CD4-positive, alpha-beta T cell treated with Interleukin-17A for 1 hour (primary cell): ENCODE measurements around the gene HOXA3.
A peak's percentile ranks its signal among the peaks of the same experiment; 100 is the strongest.

ENCODE experiments used
- DNase-seq: peaks from one replicate; pipeline ENCODE4 v3.0.0-alpha.2; 2020

Gene HOXA3

DNA sequence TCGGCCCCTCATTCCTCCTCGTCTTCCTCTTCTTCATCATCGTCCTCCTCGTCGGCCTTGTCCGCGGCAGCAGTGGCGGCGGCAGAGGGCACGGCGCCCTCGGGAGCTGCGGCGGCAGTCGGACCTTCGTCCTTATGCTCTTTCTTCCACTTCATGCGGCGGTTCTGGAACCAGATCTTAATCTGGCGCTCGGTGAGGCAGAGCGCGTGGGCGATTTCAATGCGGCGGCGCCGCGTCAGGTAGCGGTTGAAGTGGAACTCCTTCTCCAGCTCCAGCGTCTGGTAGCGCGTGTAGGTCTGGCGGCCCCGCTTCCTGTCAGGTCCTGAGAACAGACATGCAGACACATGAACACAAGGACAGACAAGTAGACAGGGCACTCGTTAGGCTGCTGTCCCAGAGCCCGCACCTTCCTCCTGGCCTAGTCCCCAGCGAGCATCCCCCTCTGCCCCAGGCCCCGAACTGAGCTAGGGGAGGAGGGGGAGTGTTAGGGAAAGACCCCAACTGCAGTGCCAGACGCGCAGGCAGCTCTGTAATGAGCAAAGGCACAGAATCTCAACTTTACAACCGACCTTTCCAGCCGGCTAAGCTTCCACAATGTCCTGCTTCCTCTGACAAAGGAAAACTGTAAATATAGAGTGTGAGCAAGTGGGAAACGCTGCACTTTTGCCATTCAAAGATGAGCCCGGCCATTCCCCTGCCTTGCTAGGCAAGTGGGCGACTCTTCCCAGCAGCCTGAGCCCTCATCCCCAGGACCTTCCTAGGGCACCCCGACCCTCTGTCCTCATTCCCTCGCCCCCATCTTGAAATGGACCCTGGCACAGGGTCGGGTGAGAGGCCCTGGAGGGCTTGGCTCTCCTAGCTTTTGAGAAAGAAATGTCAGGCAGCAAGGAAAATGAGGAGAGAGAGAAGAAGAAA, 2.8 kb upstream of the HOXA3 start:
- peak; percentile 29 for DNase-seq

DNA sequence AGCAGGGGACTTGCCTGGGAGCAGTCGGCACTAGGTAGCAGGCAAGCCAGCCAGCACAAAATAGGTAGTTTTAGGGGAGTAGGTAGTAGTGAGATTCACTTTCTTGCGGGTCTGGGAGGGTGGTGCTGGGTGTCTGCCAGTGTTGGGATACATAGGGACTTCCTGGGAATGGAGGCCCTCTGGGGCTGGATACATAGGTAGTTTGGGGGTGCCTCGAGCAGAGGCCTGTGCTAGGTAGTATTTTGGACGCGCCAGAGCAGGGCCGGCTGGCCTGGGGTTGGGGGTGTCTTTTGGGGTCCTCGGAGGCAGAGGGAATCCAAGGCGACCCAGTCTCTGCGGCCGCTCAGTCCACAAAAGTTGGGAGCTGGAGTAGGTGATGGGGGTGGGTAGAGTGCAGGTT, 2.0 kb upstream of the HOXA3 start:
- DNase-seq: no peak

DNA sequence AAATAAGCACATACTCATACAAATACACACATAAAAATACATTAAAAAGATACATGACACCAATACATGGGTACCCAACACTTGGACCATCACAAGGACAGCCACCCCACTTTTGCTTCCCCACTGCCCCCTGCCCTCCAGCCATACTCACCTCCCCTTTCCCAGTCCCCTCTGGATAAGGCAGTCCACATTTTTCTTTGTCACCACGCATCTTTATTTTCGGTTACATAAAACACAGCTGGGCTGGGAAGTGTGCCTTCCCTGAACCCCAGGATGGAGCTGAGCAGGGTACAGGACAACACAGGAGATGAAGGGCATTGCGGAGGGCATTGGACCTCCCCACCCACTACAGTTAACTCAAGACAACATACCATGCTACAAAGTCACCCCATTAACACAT, 1.1 kb upstream of the HOXA3 start:
- DNase-seq: no peak

DNA sequence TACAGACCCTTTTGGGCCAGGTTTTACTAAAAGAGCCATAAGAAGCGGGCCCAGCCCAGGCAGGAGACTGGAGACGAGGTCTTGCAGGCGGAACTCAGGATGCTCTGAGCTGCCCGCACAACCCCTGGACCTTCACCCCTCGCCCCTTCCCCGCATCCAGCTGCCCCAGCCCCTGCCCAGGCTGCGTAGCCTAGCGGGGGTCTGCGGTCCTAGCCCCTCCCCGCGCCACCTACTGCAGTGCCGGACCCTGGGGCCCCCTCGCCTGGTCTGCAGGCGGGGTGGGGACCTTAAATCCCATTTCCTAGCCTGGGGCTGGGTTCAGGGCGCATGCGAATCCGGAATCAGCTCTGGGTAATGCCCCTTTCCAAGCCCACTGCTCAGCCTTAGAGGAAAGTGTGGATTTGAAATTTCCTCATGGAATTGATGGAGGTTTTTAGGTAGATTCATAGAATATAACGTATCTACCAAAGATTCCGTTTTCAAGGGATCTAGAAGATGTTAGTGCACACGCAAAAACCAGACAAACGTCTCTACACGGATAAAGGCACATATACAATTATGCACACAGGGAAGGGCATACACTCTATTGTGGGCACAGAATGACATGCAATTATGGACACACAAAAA, 546 bp upstream of the HOXA3 start:
- no peak for DNase-seq

DNA sequence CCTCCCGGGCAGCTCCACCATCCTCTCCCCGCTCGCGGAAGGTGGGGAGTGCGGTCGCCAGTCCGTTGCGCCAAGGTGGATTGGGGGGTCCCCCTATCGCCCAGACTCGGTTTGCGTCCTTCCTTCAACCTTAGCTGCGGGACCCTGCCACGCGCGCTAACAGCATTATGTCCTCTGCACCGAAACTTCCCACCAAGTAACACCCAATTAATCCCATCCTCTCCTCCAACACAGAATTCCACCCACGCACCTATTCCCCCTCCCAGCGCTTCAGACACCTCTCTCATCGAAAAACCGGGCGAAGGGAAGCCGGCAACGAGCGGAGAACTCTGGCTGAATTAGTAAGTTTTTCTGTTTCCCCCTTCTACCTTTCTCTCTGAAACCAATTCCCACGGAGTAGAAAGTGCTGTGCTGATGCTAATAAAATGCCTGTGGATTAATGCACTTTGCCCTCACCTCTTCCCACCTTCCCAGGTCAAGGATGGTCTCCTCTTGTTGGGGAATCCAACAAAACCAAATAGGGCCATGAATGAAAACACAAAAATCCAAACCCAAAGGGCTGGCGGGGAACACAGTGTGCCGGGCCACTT, 947 bp downstream of the HOXA3 start:
- no peak for DNase-seq

DNA sequence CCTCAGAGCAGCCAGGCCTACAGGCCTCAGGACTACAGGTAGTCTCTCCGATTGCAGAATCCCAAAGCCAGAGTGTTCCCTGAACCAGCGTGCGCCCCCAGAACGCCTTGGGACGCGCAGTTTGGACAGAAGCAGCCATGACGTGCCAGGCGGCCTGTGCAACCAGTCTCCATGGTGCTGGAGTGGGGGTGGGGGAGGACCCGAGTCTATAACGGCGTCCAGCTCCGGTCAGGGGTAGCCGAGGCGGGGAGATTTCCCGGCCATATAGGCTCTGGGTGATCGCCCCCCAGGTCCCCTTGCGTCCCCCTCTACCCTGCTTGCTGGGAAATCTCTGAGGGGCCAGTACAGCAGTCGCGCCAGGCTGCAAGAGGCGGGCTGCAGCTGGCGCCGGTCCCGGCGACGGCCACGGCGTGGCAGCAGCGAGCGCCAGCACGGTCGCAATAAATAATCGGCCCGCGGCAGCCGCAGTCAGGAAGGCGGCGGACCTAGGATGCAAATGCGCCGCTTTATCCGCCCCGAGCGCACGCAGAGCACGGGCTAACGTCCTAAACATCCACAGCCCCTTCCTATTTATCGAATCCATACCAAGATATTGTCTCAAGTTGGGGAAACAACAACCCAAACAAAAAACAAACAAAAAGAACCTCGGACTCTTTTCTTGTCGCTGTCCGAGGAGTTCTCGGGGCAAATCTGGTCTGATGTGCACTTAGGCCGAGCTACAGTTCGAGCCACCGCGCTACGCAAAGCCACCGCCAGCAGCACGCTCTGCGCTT, 1.6 kb downstream of the HOXA3 start:
- peak; percentile 63 for DNase-seq

DNA sequence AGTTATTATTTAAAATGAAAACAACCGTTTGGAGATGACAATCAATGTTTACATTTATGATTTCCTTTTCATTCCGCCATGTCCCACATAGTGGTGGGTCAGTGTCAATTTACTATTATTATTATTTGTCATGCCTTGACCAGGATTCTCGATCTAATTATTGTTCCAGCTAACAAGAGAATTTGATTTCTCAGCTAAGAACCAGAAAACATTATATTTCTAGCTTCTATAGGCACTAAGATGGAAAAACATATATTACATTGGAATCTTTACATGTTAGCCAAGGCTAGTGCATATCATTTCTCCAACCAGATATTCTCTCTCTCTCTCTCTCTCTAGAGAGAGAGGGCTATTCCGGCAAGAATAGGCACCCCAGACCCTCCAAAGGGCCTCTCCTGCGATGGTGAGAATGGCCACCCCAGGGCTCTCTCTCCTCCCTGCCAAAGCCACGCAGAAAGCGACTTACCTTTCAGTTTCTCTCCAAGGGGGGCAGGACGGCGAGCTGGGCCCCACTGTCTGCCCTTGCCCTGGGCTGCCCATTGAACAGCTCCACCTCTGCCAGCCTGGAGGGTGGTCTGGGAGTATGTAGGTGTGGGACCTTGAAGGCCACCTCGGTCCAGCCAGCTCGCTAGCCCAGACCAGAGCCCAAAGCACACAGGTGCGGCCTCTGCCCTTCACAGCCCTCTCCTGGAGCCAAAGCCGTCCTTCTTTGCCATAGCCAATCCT, 2.4 kb downstream of the HOXA3 start:
- no peak for DNase-seq

DNA sequence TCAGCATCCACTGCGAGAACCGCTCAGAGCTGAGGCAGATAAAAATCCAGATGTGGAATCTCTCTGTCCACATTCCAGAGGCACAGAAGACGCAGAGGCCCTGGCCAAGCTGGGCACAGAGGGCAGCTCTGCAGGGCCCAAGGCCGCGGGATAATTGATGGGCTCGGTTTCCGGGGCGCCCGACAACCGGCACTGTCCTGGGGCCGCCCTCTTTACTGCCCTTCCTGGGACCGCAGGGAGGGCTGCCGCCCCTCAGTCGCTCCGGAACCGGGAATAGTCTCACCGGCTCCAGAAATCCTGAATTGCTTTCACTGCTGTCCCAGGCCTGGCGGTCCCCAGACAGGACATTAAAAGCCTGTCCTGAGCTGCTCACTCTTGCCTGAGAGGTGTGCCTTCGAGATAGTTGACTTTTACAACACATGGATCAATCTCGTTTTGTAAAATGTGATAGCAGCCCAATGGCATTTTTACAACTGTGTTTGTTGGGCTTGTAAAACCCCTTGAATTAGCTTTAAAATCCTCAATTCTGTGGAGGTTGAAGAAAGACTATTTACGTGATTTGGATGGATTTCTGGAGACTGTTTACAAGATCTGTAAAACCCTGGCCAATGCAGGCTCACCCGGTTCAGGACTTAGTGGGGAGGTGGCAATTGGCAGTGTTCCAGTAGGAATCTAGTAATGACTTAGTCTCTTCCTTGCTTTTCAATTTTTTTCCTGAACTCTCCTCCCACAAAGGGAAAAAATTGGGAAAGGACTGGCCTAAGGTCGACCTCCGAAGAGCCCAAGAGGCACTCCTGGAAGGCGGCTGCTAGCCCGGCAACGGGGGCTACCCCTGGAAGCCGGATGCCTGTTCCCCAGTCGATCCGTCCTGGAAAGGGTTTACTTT, 3.4 kb downstream of the HOXA3 start:
- DNase-seq: no peak

DNA sequence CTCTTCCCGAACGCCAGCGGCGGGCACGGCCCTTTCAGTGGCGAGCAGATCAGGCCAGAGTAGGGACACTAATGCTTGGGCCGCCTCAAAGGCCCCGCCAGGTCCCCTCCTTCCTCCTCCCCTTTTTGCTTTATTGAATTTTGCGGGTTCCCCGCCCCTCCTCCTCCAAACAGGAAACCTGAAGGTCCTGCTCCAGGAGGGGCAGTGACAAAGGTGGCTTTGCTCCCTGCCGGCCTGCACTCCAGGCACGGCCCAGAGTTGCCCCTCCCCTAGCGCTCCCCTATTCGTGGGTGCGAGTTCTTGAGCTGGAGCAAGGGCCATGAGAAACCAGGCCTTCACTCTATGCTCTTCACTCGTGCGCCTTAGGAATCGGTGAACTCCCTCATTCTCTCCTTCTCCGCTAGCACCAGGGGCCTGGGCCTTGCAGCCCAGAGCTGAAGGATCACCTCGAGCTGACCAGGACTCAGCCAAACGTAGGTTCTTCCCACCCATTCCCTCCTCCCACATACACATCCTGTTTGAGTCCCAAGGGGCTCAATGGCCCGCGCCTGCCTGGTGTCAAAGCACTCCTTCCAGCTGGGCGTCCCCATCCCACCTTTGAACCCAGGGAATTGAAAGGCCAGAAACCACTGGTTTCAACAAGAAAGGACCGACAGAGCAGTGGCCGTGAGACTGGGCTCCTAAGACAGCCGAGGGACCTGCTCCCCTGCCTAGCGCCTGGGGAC, 4.2 kb downstream of the HOXA3 start:
- DNase-seq: no peak

DNA sequence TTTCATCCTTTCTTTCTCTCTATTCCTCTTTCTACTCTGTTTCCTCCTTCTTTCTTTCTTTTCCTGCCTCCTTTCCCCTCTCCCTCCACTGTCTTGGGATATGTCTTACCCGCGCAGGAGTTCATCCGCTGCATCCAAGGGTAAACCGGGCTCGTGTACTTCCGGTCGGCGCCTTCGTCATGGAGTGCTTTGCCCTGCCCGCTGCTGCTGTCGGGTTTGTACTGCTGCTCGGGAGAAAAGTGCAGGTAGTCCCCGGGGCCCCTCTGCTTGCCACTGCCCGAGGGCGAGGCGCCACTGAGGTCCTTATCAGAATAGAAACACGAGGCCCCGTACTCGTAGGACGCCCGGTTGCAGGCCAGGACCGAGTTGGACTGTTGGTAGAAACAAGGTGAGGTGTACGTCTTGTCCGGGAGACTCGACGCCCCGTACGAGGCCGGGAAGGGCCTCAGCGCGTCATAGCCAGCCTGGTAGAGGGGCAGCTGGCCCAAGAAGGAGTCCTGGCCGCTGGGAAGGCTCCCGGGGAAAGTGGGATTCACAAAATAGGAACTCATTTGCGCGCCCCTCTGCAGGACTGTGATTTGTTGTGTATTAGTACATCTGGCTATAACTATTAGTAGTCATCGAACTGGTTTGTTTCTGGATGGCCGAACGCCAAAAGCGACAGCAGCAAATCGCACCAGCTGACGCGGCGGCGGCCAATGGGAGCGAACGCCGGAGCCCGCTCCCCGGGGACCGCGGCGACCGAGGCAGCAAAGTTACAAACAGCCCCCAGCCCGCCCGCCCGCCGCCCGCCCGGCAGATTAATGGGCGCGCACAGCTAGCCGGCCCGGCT, 5.0 kb downstream of the HOXA3 start, which contains the start of gene HOXA6:
TSS of gene HOXA6 (minus strand) at position 576 of the 832 bp plus-strand sequence. CDS start at position 551, 25 bp downstream.
- DNase-seq: no peak

DNA sequence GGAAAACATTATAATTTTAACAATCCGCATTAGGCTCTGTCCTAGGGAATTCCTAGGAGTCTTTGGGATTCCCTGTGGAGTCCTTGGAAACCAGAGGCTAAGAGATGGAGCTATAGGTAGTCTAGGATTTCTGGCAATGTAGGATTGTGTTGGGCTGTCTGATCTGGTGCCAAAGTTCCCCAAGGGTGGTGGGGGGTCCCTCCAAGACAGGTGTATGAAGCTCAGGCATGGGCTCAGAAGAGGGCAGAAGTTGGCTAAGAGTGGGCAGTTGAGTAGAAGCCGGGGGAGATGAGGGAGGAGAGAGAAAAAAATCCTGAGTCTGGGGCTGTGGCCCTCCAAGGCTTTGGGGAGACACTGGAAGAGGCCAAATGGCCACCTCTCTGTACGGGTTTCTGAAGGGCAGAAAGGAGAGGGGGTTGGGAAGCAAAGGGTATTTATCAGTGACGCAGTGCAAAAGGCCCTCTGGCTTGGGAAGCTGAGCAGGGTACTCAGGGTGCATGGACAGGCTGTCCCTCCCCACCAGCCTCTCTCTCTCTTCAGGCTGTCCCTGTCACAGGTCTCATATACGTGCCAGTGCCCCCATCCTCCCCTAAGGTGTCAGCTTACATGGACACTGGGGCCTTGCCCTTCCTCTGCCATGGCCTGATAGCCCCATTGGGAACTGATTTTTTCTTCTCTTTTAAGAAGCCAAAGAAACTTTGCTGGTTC, 5.7 kb downstream of the HOXA3 start:
- DNase-seq: no peak

DNA sequence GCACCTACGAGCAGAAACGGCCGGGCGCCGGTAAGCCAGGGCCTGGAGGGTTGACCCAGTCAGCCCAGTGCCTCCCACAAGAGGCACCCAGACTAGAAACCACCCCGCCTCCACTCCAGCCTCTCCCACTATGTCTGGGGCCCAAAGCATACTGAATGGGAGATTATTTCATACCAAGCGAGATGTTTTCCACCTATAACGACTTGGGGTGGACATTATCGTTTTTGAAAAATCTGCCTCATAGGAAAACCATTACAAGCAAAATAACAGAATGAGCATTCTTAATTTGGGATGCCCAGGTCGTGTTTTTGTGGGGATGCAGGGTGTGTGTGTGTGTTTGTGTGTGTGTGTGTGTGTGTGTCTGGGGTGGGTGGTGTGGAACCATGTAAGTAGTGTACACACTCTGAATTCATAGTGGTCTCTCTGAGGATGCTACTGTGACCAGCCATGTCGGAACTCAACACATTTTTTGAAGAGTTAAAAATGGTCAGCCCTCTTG, 6.4 kb downstream of the HOXA3 start:
- no peak for DNase-seq

DNA sequence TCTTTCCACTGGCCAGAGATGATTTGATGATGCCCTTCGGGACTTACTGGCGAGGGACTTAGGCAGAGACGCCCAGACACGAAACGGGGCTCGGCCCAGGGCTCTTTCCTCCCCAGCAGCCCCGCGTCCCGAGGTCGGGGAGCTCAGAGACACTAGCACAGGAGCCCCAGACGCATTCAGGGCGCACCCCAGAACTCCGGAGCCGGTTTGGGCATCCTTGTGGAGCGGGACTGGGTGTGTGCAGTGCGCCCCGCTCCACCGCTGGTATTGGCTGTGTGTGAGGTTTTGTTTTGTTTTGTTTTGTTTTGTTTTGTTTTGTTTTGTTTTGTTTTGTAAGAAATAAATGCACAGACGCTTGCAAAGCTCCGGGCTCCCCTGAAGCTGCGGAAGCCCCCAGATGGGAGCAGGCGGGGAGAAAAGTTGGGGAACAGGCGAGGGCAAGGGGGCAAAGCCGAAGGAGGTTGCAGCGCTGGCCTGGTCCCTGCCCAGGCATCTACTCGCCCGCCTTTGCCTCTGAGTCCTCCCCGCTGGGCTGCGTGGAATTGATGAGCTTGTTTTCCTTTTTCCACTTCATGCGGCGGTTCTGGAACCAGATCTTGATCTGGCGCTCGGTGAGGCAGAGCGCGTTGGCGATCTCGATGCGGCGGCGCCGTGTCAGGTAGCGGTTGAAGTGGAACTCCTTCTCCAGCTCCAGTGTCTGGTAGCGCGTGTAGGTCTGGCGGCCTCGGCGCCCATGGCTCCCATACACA, 7.0 kb downstream of the HOXA3 start:
- DNase-seq: no peak

DNA sequence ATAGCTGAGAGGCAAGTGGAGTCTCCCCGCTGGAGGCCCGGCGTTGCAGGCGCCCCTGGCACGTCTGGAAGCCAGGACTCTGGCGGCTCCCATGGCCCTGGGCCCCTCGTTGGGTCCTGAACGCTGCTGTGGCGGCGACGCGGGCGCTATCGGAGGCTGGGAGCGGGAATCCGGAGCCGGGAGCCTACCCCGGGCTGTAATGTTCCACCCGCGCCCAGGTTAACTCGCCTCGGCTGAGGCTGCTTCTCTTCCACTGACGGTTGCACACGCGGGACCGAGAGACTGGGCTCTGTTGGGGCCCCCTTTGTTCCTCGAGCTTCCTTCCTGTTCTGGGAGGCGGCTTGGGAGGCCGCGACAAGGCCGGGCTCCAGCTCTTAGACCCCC, 7.6 kb downstream of the HOXA3 start:
- no peak for DNase-seq

DNA sequence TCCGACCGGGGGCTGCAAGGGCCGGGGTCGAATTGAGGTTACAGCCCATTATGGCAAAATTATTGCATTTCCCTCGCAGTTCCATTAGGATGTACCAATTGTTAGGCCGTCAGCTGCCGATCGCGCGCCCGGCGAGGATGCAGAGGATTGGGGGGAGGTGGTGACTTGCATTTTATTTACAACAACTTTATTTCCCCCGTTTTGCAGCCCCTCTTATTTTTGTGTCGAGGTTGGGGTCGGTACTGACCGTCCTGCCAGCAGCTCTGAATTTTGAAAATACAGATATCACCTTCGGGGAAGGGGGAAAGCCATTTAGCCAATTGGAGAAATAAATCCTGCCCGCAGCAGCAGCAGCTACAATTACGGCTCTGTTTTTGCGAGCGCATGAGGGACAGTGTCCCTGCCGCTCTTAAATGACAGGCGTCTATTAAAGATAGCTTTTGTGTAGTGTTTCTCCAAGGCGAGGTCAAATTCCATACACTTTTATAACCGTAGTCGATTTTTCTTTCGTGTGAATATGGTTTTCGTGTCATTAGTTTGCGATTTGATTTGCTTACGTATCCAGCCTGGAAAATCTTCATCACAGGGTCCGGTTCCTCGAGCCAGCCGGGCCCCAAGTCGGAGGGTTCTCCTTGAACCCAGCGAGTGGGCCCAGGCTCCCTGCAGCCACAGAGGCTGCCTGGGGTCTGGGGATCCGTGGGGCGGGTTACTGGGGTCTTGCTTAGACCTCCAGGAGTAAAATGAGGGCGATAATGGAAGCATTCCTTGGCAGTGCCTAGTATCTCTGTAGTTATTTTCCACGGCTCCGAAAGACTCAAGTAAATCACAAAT, 8.2 kb downstream of the HOXA3 start:
- DNase-seq: no peak

DNA sequence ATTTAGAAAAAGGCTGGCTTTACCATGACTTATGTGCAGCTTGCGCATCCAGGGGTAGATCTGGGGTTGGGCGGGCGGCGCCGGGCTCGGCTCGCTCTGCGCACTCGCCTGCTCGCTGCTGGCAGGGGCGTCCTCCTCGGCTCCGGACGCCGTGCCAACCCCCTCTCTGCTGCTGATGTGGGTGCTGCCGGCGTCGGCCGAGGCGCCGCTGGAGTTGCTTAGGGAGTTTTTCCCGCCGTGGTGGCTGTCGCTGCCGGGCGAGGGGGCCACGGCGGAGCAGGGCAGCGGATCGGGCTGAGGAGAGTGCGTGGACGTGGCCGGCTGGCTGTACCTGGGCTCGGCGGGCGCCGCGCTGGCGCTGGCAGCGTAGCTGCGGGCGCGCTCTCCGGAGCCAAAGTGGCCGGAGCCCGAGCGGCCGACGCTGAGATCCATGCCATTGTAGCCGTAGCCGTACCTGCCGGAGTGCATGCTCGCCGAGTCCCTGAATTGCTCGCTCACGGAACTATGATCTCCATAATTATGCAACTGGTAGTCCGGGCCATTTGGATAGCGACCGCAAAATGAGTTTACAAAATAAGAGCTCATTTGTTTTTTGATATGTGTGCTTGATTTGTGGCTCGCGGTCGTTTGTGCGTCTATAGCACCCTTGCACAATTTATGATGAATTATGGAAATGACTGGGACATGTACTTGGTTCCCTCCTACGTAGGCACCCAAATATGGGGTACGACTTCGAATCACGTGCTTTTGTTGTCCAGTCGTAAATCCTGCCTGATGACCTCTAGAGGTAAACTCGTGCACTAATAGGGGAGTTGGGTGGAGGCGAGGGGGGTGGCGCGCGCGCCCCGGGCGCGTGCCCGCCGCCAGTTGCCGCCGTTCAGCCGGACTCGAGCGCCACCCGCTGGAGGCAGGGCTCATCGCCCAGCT, 9.1 kb downstream of the HOXA3 start, which contains the start of gene HOXA5:
TSS of gene HOXA5 (minus strand) at position 659 of the 927 bp plus-strand sequence. CDS start at position 585, 74 bp downstream.
- DNase-seq: no peak
